ENCODE data around the gene MICAL3. TPM values are rescaled to one million over a fixed set of nuclear protein-coding genes. Genes with fewer than 3 reads are reported as not detected.

The MICAL3 gene
- total and polyA plus RNA-seq, 9 of the 15 experiments (the other 6 are each of a cell fraction or from before 2014, with no cell fraction given) = 0.53 to 32.1 (median 12.3) TPM

- TF ChIP-seq E4F1 (CRISPR knock-in tag; IDR thresholded peaks at IDR 0.05; ENCODE audit: borderline replicate concordance) (no peak), THAP12 (CRISPR knock-in tag; IDR thresholded peaks at IDR 0.05) (no peak), ZFPM2 (CRISPR knock-in tag; IDR thresholded peaks at IDR 0.05) (no peak), VEZF1 (CRISPR knock-in tag; IDR thresholded peaks at IDR 0.05) (no peak), RAD21 (CRISPR knock-in tag; conservative IDR thresholded peaks at IDR 0.05 in 1 of 2, IDR thresholded peaks at IDR 0.05 in 1 of 2) (peak; percentile 95 to 99), NUFIP1 (IDR thresholded peaks at IDR 0.05; ENCODE audit: partially characterized antibody) (no peak), RBM39 (optimal IDR thresholded peaks at IDR 0.05; ENCODE audit: low read depth, low read length) (no peak), XRCC3 (IDR thresholded peaks at IDR 0.05) (no peak), KHSRP (IDR thresholded peaks at IDR 0.05) (no peak), IFI16 (CRISPR knock-in tag; IDR thresholded peaks at IDR 0.05) (no peak), NCOA2 (IDR thresholded peaks at IDR 0.05; ENCODE audit: partially characterized antibody in 2 of 2) (no peak), HCFC1 (IDR thresholded peaks at IDR 0.05; ENCODE audit: low read depth, low read length) (no peak), GTF2B (IDR thresholded peaks at IDR 0.05; ENCODE audit: extremely low read depth, insufficient read length) (no peak), USF2 (CRISPR knock-in tag; IDR thresholded peaks at IDR 0.05) (no peak)
- TF ChIP-seq, protein P1, sequence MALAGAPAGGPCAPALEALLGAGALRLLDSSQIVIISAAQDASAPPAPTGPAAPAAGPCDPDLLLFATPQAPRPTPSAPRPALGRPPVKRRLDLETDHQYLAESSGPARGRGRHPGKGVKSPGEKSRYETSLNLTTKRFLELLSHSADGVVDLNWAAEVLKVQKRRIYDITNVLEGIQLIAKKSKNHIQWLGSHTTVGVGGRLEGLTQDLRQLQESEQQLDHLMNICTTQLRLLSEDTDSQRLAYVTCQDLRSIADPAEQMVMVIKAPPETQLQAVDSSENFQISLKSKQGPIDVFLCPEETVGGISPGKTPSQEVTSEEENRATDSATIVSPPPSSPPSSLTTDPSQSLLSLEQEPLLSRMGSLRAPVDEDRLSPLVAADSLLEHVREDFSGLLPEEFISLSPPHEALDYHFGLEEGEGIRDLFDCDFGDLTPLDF (CRISPR knock-in tag; IDR thresholded peaks at IDR 0.05) = no peak
Measured at GRCh38 chr22:17830043-17830961, 194.1 kb downstream of the MICAL3 start (continued).

Measured in K562 (cell line).